Germinal center (tissue), 1 donor: ENCODE measurements around the gene FOXR1.
A peak's percentile ranks its signal among the peaks of the same experiment; 100 is the strongest.

Experiments used
- DNase-seq: peaks from one replicate; pipeline ENCODE4 v3.0.0; 2012; ENCODE audit warnings: mixed read lengths, low spot score

FOXR1 gene, protein sequence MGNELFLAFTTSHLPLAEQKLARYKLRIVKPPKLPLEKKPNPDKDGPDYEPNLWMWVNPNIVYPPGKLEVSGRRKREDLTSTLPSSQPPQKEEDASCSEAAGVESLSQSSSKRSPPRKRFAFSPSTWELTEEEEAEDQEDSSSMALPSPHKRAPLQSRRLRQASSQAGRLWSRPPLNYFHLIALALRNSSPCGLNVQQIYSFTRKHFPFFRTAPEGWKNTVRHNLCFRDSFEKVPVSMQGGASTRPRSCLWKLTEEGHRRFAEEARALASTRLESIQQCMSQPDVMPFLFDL

DNA sequence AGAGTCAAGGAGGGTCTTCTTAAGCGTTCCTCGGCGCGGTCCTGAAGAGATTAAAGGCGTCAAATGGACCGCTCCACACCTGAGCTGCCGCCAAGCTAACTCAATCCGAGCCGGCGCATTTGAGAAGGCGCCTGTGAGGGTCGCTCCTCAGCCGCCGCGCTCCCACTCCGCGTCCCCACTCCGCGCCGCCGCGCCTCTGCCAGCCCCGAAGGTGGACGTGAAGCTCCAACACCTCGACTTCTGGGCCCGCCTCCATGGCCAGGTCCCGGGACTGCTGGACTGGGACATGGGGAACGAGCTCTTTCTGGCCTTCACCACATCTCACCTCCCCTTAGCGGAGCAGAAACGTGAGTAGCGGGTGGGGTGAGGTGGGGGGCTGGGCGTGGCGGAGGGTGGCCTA lies at the start of gene FOXR1:
Gene FOXR1 (plus strand): TSS at position 116 of the 400 bp plus-strand sequence. CDS start 171 bp downstream, at position 287.
- no peak for DNase-seq

DNA sequence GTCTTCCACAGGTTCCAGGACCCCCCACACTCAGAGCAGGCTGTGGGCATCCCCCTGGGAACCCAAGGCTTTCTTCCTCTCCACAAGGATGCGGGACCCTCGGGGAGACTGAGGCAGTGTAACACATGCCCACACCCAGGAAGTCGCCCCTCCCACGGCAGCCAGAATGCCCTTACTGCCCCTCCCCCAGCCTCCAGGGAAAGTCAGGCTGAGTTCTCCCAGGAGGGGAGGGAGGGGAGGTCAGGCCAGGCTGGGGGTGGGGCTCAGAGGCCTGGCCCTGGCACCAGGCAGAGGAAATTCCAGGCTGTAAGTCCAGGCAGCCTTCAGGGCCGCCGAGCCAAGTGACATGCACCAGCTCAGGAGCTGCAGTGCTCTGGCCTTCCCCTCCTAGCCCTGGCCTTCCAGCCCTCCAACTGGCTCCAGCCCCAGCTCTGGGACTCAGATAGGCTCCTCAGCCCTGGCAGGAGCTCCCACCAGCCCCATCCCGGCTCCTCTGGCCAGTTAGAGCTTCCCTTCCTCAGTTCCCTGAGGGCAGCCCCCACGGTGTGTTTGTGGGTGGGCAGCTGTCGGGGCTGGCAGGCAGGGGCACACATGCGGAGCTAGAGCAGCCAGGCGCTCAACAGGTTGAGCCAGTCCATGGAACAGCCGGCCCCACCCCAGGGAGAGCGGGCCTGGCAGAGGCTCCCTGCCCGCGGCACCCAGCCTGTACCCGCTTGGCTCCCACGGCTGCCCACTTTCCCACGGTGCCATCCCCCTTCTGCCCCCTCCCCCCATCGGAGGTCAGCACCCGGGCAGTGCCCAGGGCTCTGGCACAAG lies 49.4 kb upstream of the FOXR1 start:
- no peak for DNase-seq

DNA sequence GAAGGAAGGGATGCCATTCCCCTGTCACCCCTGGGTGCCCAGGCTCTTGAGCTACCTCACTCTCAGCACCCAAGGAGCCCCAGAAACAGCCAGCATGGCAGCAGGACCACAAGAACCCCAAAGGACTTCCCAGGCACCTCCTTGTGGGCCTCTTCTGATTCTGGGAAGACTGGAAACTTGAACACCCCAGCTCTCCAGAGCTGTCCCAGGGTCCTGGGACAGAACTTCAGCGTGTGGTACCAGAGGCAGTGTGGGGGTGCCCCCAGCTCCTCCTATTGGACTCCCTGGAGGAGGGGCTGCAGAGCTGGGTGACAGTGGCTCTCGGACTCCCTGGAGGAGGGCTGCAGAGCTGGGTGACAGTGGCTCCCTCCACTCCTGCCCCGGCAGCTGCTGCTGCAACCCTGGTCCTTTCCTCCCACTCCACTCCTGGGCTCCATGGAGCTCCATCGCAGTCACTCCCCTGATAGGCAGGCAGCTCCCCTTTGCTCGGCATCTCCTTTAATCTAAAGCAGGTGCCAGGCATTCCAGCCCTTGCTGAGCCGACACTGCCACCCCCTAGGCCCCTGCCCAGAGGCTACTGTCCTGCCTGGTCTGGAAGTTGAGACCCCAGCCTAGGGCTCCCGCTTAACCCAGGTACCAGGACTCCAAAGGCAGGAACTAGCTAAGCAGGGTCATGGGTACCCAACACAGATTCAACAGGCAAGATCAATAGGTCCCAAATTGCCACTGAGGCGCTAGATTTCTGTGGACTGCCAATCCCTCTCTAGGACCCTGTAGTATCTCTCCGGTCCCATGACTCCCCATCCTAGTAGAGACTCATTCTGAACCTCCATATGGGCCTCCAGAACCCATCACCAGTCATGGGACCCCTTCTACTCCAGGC lies 48.6 kb upstream of the FOXR1 start:
- no peak for DNase-seq

DNA sequence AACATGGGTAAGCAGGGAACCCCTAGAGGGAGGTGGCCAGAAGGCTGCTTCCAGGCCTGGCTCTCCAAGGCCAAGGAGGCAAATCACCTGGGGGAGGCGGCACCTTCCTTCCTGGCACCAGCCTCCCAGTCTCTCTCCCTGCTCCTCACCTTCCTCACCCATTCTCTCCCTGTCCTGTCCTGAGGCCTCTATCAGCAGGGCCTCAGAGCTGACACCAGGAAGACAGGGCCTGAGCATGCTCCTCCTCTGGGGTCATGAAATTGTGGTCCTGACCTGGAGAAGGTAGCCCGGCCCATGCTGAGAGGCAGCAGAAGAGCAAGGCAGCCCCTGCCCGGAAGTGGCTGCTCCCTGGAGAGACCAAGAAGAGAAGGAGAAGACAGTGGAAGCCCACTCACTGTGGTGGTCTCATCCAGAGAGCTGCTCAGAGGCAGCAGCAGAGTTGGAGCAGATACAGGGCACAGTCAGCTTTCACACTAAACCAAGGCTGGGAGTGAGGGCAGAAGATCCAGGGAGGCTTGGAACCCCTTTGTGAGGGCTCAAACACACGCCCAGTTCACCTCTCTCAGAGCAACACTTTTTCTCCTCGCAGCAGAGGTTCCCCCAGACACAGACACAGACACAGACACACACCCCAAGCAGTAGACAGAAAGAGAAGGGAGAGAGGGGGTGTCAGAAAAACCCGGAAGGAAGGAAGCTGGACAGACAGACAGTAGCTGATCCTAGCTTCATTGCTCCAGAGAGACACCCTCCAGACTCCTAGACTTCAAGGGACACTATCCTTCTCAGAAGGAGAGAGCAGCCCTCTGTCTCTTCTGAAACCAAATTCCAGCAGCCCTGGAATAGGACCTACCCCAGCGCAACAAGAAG lies 47.6 kb upstream of the FOXR1 start:
- no peak for DNase-seq

DNA sequence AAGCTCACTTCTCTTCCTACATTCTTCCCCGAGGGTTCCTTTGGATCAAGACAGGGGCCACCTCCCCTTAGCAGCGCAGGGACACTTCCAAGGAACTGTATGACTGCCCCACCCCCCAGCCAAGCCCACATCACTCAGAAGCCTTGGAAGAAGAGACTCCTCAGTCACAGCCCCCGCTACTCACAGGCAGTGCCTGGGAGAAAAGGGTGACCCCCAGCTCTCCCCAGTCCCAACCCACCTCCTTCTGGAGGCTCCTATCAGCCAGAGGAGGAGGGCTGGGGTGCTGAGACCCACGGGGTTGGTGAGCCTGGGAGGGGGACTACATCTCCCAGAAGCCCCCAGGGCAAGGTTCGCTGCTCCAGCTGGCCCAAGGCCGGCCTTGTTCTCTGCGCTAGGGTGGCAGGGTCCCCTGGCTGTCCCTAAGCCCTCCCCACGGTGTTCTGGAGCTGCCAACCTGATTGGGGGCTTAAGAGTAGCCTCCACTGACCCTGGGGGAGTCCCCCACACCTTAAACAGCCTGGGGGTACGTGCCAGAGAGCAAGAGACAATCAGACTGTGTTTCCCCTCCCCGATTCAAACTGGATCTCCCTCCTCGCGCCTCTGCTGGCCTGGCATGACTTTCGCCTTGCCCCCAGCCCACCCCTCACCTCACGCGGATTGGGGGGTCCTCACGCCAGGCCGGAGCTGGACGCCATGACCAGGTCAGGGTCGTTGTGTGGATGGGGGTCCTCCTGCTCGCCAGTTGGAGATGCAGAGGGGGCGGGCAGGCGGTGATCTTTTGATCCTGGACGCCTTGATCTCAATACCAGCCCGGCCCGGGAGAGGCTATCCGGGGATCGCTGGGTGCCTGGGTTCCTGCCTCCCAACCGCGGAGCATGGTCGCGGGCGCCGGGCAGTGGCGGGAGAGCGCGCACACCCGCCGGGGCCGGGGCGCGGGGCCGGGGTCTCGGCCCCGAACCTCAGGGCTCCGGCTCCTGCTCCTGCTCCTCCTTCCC lies 46.7 kb upstream of the FOXR1 start:
- peak; percentile 68 for DNase-seq

DNA sequence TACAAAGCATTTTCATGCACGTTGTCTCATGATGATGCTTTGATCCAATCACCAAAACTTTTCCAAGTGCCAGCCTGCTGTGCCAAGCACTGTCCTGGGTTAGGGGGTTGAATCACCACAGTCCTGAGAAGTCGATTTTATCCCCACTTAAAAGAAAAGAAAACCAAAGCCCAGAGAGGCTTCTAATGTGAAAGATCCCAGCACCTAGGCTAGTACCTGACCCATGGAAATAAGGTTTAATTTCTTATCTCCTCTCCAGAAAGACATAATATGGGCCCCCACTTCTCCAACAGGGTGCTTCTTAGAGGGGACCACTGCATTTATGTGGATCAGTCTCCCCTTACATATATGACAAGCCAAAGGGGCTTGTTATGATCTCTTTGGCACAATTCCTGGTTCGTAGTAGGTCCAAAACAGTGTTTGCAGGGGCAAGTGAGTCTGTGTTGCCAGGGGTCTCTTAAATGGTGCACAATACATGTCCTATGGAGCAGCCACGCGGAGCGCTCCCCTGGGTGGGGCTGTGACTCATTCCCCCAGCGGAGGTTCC lies 43.9 kb upstream of the FOXR1 start:
- DNase-seq: no peak

DNA sequence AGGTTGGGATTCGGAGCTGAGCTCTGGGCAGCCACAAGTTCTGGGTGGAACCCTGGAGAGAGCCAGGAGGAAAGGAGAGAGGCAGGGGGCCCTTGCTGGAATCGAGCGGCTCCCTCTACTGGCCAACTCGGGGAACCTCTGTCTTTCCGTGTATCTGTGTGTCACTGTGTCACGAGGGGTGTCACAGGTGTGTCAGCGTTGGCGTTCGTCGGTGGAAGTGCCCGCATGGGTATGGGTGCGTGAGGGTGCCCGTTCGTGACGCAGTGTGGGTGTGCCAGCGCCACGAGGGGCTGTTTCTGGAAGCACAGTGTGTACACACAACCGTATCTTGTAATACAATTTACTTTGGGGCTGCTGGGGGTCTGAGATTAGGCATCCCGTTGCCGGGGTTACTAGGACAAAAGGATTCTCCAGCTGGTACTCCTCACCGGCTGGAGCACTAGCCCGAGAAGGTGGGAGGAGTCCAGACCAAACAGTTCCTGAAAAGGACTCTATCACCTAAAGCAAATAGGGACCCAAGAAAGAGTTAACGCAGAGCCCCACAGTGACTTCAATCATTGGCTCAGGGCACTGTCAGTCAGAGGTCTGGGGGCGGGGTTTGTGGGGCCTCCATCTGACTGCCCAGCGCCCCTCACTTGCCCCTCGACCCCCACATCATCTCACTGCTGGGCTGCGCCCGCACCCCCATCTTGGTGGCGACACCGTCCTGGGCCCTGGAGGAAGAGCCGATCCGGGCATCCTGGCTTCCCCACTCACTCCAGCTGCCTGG lies 43.3 kb upstream of the FOXR1 start:
- peak; percentile 94 for DNase-seq

DNA sequence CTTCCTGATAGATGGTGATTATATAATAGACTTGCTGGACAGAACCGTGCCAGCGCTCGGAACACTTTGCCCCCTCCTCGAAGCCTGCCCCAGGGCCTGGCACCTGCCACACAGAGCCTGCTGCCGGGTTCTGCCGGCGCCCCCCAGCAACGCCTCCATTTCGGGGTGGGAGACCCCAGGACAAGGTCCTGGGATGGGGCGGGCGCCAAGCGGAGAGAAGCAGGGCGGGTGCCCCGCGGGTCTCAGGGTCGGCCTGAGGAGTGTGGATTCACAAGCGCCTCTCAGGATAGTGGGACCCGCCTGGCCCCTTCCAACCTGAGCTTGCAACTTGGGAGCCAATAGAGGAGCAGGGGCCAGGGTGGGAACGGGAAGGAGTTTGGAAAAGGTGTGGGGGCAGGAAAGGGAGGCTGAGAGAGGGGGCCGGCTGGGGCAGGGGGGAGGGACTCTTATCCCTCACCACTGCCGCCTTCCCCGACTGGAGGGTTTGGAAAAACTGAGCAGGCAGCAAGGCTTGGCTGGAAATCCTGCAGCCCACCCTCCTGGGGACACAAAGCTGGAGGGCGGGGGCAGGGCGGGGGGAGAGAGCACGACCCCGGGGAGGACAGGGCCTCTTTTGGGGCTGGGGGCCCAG lies 42.6 kb upstream of the FOXR1 start:
- DNase-seq: no peak

DNA sequence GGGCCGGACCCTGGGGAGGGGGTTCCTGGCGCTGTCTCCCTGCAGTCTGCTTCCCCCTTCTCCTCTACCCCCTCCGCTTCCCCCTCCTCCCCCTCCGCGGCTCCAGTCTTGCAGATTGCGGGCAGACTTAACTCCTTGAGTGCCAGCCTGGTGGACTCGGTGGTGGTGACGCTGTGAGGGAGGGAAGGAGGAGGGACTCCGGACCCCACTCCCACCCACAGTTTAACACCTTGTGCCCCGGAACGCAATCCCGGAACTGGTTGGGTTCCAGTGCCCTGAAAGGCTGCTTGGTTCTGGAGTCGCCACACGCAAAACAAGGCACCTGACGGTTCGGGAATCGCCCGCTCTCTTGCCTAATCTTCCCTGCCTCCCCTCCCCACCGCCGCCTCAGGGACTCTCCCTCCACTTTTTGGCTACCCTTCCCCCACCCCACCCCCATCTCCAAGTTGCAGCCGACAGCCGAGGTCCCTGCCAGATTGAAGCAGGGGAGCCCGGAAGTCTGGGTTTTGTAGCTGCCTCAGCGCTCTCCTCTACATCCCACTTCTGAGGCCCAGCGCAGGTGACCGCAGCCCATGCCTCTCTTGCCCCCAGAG lies 42.0 kb upstream of the FOXR1 start:
- DNase-seq: peak; percentile 69

DNA sequence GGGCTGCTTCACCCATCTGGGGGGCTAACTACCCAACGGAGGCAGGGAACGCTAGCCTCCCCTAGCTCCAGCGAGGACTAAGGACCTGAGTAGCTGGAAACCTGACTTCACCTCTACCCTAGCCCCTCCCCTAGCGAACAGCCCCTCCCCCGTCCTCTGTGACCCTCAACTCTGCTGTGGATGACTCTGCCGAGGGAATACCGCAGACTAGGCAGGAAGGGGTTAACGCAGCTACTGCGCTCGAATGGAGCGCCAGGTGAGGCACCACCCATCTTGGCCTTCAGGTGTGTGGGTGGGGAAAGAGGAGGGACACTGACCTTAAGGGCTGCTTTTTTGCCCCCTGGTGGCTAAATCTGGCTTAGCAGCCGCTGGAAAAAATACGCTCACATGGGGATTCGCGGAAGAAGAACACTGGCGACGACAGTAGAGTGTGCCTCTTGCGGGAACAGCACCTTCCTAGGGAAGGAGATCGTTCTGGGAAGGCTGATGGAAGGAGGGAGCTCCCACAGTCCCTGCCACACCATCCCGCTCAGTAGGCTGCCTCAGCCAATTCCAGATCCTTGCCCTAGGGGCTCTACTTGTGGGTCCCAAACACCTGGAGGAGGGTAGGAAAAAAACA lies 41.4 kb upstream of the FOXR1 start:
- DNase-seq: peak; percentile 88

DNA sequence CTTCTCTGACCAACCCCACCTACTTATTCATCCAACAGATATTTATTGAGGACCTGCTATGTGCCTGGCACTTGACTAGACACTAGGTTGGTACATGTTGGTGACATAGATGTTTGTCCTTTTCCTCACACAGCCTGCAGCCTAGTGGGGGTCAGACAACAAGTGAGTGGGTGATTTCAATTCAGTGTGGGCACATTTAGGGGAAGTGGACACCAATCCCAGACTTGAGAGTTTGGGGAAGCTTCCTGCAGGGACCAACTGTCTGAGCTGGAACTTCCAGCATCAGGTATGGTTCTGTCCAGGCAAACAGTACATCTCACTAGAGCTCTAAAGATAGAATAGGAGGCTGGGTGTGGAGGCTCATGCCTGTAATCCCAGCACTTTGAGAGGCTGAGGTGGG lies 40.0 kb upstream of the FOXR1 start:
- DNase-seq: no peak

DNA sequence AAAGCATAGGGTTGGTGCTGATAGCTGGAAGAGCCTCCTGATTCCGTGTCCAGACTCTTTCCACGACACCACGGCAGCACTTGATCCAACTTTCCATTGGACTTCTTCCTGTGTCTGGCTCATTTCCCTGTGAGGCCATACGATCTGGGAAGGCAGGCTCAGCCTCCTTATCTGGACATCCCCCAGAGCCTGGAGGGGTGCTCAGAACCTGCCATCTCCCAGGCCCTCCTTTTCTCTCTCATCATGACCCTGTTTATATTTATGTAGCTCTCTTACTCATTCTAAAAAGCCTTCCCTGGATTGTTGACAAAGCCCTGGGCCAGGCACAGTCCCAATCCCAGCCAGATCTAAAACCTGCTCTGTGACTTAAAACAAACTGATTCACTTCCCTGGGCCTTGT lies 38.1 kb upstream of the FOXR1 start:
- no peak for DNase-seq

DNA sequence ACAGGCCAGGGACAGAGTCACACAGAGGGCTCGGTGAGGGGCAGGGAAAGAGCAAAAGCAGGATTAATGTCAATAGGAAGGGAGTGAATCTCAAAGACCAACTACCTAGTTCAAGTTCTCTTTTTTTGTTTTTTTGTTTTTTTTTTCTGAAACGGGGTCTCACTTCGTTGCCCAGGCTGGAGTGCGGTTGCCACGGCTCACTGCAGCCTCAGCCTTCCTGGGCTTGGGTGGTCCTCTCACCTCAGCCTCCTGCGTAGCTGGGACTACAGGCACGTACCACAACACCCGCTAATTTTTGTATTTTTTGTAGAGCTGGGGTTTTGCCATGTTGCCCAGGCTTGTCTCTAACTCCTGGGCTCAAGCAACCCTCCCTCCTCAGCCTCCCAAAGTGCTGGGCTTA lies 36.2 kb upstream of the FOXR1 start:
- DNase-seq: no peak

DNA sequence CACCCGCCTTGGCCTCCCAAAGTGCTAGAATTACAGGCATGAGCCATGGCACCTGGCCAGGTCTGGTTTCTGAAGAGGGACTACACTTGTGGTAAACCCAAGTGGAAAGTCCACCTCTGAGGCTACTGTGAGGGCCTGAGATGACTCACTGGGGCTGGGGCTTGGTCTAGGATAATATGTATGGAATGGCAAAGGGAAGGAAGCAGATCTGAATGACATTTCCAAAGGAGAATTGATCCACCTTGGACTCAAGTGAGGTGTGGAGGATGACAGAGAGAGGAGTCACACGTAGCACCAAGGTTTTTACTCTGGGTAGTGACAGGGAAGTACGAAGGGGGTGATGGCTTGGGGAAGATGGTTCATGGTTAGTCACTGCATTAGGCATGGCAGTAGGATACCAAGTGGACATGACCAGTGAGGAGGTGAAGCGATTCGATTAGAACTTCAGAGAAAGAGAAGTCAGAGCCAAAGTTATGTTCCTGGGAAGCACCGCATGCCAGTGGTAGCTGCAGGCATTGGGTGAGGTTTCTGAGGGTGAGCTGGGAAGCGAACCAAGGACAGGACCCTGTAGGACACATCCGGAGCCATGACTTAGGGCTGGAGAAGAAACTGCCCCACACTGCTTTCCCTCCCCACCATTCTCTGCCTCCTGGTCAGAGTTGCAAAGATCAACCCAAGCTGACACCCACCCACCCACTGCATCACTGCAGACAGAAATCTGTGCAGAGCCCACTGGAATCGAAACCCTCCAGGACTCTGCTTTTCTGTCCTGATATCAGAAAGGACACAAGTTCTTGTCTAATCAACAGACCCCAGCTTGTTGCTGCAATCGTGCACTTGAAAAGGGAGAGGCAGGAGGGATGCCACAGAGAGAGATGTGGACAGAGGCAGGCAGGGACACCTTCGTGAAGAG lies 32.8 kb upstream of the FOXR1 start:
- no peak for DNase-seq

DNA sequence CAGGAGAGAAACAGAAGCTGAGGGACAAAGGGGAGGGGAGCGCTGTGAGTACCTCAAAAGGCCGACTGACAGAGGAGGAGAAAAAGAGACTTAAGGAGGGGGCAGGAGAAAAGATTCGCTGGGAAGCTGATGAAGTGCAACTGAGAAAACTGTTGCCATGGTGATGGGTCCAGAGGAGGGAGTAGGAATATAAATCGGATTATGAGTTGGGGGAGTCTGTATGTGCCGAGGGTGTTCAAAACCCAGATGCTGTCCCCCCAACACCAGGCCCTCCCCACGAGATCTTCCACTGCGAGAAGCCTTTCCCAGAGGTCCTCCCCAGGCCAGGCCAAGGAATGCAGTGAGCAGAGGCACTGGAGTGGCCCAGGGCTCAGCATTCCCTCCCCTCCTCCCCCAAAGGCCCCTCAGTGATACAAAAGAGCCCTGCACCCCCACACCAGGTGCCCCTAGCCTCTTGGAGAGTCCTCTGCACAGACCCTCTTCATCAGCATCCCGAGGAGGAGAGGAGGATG lies 32.1 kb upstream of the FOXR1 start:
- no peak for DNase-seq

DNA sequence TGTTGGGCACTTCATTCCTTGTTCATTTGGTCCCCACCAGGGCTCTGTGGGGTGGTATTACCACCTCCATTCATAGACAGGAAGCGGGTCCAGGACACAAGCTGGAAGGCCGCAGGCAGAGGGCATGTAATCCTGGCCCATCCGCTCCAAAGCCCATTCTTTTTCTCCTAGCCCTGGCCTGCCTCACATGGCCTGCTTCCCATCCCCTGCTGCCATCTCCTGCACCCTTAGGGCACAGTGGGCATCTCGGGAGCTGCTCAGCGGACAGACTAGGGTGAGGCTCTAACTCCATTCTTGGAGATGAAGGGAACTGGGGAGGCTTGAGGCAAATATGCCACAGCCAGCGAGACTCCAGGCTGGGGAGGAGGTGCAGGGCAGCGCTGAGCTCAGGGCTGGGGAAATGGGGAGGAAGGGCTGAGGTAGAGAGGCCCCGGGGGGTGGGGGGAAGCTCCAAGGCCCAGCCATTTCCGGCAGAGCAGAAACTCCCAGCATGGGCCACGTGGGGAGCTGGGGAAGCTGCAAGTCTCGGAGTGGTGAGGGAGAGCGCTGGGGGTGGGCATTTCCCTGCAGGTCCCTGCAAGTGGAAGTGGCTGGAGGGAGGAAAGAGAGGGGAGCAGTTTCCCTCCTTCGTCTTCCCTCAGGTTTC lies 31.5 kb upstream of the FOXR1 start:
- no peak for DNase-seq
